RWPE1 (cell line): ENCODE measurements around the gene TLK2.
"Not testable (repeated sequence)": the region's sequence is repeated elsewhere in the genome, so short reads cannot be mapped to it uniquely, and the experiment has no call there.

Experiments used
- CTCF ChIA-PET: fragments of 350-600 bp; sonication (Branson Sonifier 250); formaldehyde crosslinking; extraction: SDS; loops from one replicate; lab custom pipeline; 2021; lab: Yijun Ruan, JAX
- POLR2A ChIA-PET: fragments of 400-600 bp; formaldehyde crosslinking; extraction: SDS; loops from one replicate; lab custom pipeline; 2020; ENCODE audit warnings: antibody characterized with exemption; ENCODE audit not compliant: low non-redundant PET; lab: Yijun Ruan, JAX
- DNase-seq: peaks from one replicate; pipeline ENCODE4 v3.0.0; 2012; ENCODE audit warnings: low spot score
- H3K27ac ChIP-seq: fragments of 450-650 bp; 2 replicates; pipeline ENCODE4 v1.5.1; 2017
- CTCF ChIP-seq: fragments of 450-650 bp; conservative IDR thresholded peaks from 2 replicates; pipeline ENCODE4 v1.5.1; 2017; ENCODE audit warnings: low read depth, mild to moderate bottlenecking

TLK2 gene

GRCh38 chr17:62478424-62478879 lies at the start of gene TLK2:
Gene TLK2 (plus strand): TSS chr17:62478825. CDS start chr17:62481126, 2,301 bp downstream.
- CTCF ChIA-PET, result no interaction called here
- no peak for TF ChIP-seq CTCF
- peak within 1 kb of the TSS; percentile 87 for H3K27ac ChIP-seq
- peak; percentile 81 for DNase-seq
- POLR2A ChIA-PET, result no interaction called here

- POLR2A ChIA-PET, CTCF ChIA-PET, DNase-seq, H3K27ac ChIP-seq: not testable (repeated sequence)
Observed at GRCh38 chr17:62435251-62435650, 43.4 kb upstream of the TLK2 start.

GRCh38 chr17:62441181-62441580 lies 37.4 kb upstream of the TLK2 start:
- CTCF ChIA-PET, POLR2A ChIA-PET: not testable (repeated sequence)

GRCh38 chr17:62444063-62444462 lies 34.6 kb upstream of the TLK2 start:
- no peak overlapping the region for H3K27ac ChIP-seq
- TF ChIP-seq CTCF, result no peak
- DNase-seq, result no peak
- ChIA-PET POLR2A (no interaction called here), CTCF (no interaction called here)

More at GRCh38 chr17:62441181-62441580, 37.4 kb upstream of the TLK2 start:
- not testable (repeated sequence) for H3K27ac ChIP-seq, DNase-seq

- DNase-seq, CTCF ChIA-PET, H3K27ac ChIP-seq: not testable (repeated sequence)
- POLR2A ChIA-PET, result interaction anchor here (0.5 kb wide), 1 partner anchor 67 kb away, joined by 3 read pairs; no protein-coding TSS in a partner anchor
Observed at GRCh38 chr17:62445791-62446190, 32.8 kb upstream of the TLK2 start.

GRCh38 chr17:62452195-62452594 lies 26.4 kb upstream of the TLK2 start:
- CTCF ChIA-PET, H3K27ac ChIP-seq, POLR2A ChIA-PET, DNase-seq: not testable (repeated sequence)

GRCh38 chr17:62453041-62453440 lies 25.6 kb upstream of the TLK2 start:
- POLR2A ChIA-PET, H3K27ac ChIP-seq, CTCF ChIA-PET, DNase-seq: not testable (repeated sequence)

- DNase-seq, H3K27ac ChIP-seq, CTCF ChIA-PET, POLR2A ChIA-PET: not testable (repeated sequence)
Observed at GRCh38 chr17:62453656-62454055, 25.0 kb upstream of the TLK2 start.

GRCh38 chr17:62454111-62454510 lies 24.5 kb upstream of the TLK2 start:
- CTCF ChIA-PET, H3K27ac ChIP-seq, POLR2A ChIA-PET, DNase-seq: not testable (repeated sequence)

- H3K27ac ChIP-seq, result no peak overlapping the region
- no peak for DNase-seq
- no peak for TF ChIP-seq CTCF
- ChIA-PET POLR2A (no interaction called here), CTCF (interaction anchor here (0.6 kb wide), 1 partner anchor 1083 kb away, joined by 3 read pairs; no protein-coding TSS in a partner anchor)
Observed at GRCh38 chr17:62456016-62456415, 22.6 kb upstream of the TLK2 start.

- DNase-seq, POLR2A ChIA-PET, H3K27ac ChIP-seq, CTCF ChIA-PET: not testable (repeated sequence)
Observed at GRCh38 chr17:62458483-62458882, 20.1 kb upstream of the TLK2 start.

- POLR2A ChIA-PET, result interaction anchor here (0.5 kb wide), 1 partner anchor 14 kb away, joined by 13 read pairs; no protein-coding TSS in a partner anchor
Observed at GRCh38 chr17:62464422-62464821, 14.2 kb upstream of the TLK2 start.

GRCh38 chr17:62465271-62465670 lies 13.4 kb upstream of the TLK2 start:
- DNase-seq, CTCF ChIA-PET, H3K27ac ChIP-seq: not testable (repeated sequence)
- POLR2A ChIA-PET, result interaction anchor here (0.6 kb wide), 1 partner anchor 1157 kb away, joined by 5 read pairs; no protein-coding TSS in a partner anchor

More at GRCh38 chr17:62464422-62464821, 14.2 kb upstream of the TLK2 start:
- CTCF ChIA-PET, DNase-seq, H3K27ac ChIP-seq: not testable (repeated sequence)

- H3K27ac ChIP-seq, result peak overlapping the region; percentile 76
- POLR2A ChIA-PET, CTCF ChIA-PET: not testable (repeated sequence)
- DNase-seq, result peak; percentile 63
Observed at GRCh38 chr17:62470666-62471379, 7.8 kb upstream of the TLK2 start.
